Stimulated activated effector memory CD8-positive, alpha-beta T cell treated with anti-CD3 and anti-CD28 coated beads, Interleukin-12 subunit alpha, Interleukin-12 subunit beta, amount 100 ng/mL, for 72 hours (primary cell): Measurements from ENCODE around the gene LGALS7.
"Not testable (repeated sequence)": the region's sequence is repeated elsewhere in the genome, so short reads cannot be mapped to it uniquely, and the experiment has no call there.

Experiments
- ATAC-seq: fragments of 150-1000 bp; cut with Tn5 transposase; 2 replicates; pipeline ENCODE4 v1.10.0; 2021
- DNase-seq, 2 donors: peaks; one replicate each; pipeline ENCODE4 v3.0.0; 2021 to 2022; ENCODE audit warnings: low spot score in 2 of 2
- H3K27ac Mint-ChIP-seq: one replicate; pipeline ENCODE4 v1.8.0; 2022; ENCODE audit warnings: mild to moderate bottlenecking, mixed read lengths
- H3K36me3 Mint-ChIP-seq: one replicate; pipeline ENCODE4 v1.8.0; 2022; ENCODE audit warnings: mild to moderate bottlenecking, mixed read lengths
- H3K4me1 Mint-ChIP-seq: one replicate; pipeline ENCODE4 v1.8.0; 2022; ENCODE audit warnings: mixed read lengths
- H3K4me3 Mint-ChIP-seq: one replicate; pipeline ENCODE4 v1.8.0; 2022; ENCODE audit warnings: mild to moderate bottlenecking, mixed read lengths
- H3K9me3 Mint-ChIP-seq: one replicate; pipeline ENCODE4 v1.8.0; 2022; ENCODE audit warnings: mixed read lengths

LGALS7 gene

GRCh38 chr19:38806371-38806770 is 33.1 kb upstream of the LGALS7 start:
- peaks cover 7% of the 10 kb centered on the region for H3K4me1 Mint-ChIP-seq
- H3K4me3 Mint-ChIP-seq: no peak overlapping the region
- no peak overlapping the region for H3K27ac Mint-ChIP-seq
- H3K9me3 Mint-ChIP-seq: no peaks in the 10 kb centered on the region
- H3K36me3 Mint-ChIP-seq: no peaks in the 10 kb centered on the region
- DNase-seq: no peak
- no peak for ATAC-seq

GRCh38 chr19:38805180-38805579 is 31.9 kb upstream of the LGALS7 start:
- Mint-ChIP-seq H3K9me3 (no peaks in the 10 kb centered on the region), H3K36me3 (no peaks in the 10 kb centered on the region), H3K27ac (peak overlapping the region; percentile 87), H3K4me3 (no peak overlapping the region), H3K4me1 (peaks cover 7% of the 10 kb centered on the region)
- DNase-seq (no peak), ATAC-seq (no peak)

- Mint-ChIP-seq H3K27ac (no peak overlapping the region), H3K9me3 (no peaks in the 10 kb centered on the region), H3K36me3 (no peaks in the 10 kb centered on the region), H3K4me1 (peaks cover 7% of the 10 kb centered on the region), H3K4me3 (no peak overlapping the region)
- no peak for ATAC-seq
- no peak for DNase-seq
Measured at GRCh38 chr19:38803543-38803942, 30.2 kb upstream of the LGALS7 start.

GRCh38 chr19:38801359-38802095 is 28.2 kb upstream of the LGALS7 start:
- Mint-ChIP-seq H3K4me1 (peaks cover 7% of the 10 kb centered on the region), H3K27ac (no peak overlapping the region), H3K36me3 (no peaks in the 10 kb centered on the region), H3K9me3 (no peaks in the 10 kb centered on the region), H3K4me3 (no peak overlapping the region)
- no peak for DNase-seq
- no peak for ATAC-seq

- H3K4me1 Mint-ChIP-seq: peaks cover 7% of the 10 kb centered on the region
- no peaks in the 10 kb centered on the region for H3K36me3 Mint-ChIP-seq
Measured at GRCh38 chr19:38800577-38801347, 27.4 kb upstream of the LGALS7 start.

GRCh38 chr19:38799104-38799503 is 25.8 kb upstream of the LGALS7 start:
- Mint-ChIP-seq H3K27ac (no peak overlapping the region), H3K4me1 (no peaks in the 10 kb centered on the region), H3K9me3 (no peaks in the 10 kb centered on the region), H3K4me3 (no peak overlapping the region), H3K36me3 (no peaks in the 10 kb centered on the region)
- no peak for DNase-seq
- ATAC-seq: no peak

More at GRCh38 chr19:38800577-38801347, 27.4 kb upstream of the LGALS7 start:
- Mint-ChIP-seq H3K9me3 (no peaks in the 10 kb centered on the region), H3K27ac (no peak overlapping the region), H3K4me3 (no peak overlapping the region)
- ATAC-seq (no peak), DNase-seq (no peak)

GRCh38 chr19:38797781-38798180 is 24.5 kb upstream of the LGALS7 start:
- H3K36me3 Mint-ChIP-seq, H3K9me3 Mint-ChIP-seq, ATAC-seq, H3K4me1 Mint-ChIP-seq, H3K4me3 Mint-ChIP-seq, DNase-seq, H3K27ac Mint-ChIP-seq: not testable (repeated sequence)

- ATAC-seq (no peak), DNase-seq (no peak)
- Mint-ChIP-seq H3K4me1 (peaks cover 10% of the 10 kb centered on the region), H3K4me3 (no peak overlapping the region), H3K9me3 (no peaks in the 10 kb centered on the region), H3K36me3 (no peaks in the 10 kb centered on the region), H3K27ac (no peak overlapping the region)
Measured at GRCh38 chr19:38796154-38796553, 22.8 kb upstream of the LGALS7 start.

GRCh38 chr19:38795549-38795948 is 22.2 kb upstream of the LGALS7 start:
- ATAC-seq: no peak
- Mint-ChIP-seq H3K4me1 (peaks cover 10% of the 10 kb centered on the region), H3K9me3 (no peaks in the 10 kb centered on the region)

GRCh38 chr19:38793671-38794070 is 20.4 kb upstream of the LGALS7 start:
- no peak overlapping the region for H3K27ac Mint-ChIP-seq

More at GRCh38 chr19:38795549-38795948, 22.2 kb upstream of the LGALS7 start:
- H3K4me3 Mint-ChIP-seq: no peak overlapping the region
- H3K36me3 Mint-ChIP-seq: no peaks in the 10 kb centered on the region
- H3K27ac Mint-ChIP-seq: no peak overlapping the region
- no peak for DNase-seq

GRCh38 chr19:38793177-38793576 is 19.9 kb upstream of the LGALS7 start:
- Mint-ChIP-seq H3K4me1 (peaks cover 10% of the 10 kb centered on the region), H3K27ac (no peak overlapping the region), H3K4me3 (peak overlapping the region; percentile 43), H3K9me3 (no peaks in the 10 kb centered on the region), H3K36me3 (no peaks in the 10 kb centered on the region)
- DNase-seq (no peak), ATAC-seq (no peak)

More at GRCh38 chr19:38793671-38794070, 20.4 kb upstream of the LGALS7 start:
- Mint-ChIP-seq H3K4me1 (peaks cover 10% of the 10 kb centered on the region), H3K9me3 (no peaks in the 10 kb centered on the region), H3K36me3 (no peaks in the 10 kb centered on the region), H3K4me3 (peak overlapping the region; percentile 43)
- DNase-seq: no peak
- ATAC-seq: no peak

GRCh38 chr19:38792250-38793111 is 19.2 kb upstream of the LGALS7 start:
- H3K27ac Mint-ChIP-seq: no peak overlapping the region
- ATAC-seq (peak; percentile 7), DNase-seq (peak in 1 of 2 donors; percentile 59)
- peak overlapping the region; percentile 43 for H3K4me3 Mint-ChIP-seq
- H3K4me1 Mint-ChIP-seq: peaks cover 10% of the 10 kb centered on the region
- no peaks in the 10 kb centered on the region for H3K9me3 Mint-ChIP-seq
- no peaks in the 10 kb centered on the region for H3K36me3 Mint-ChIP-seq

- not testable (repeated sequence) for H3K4me3 Mint-ChIP-seq
Measured at GRCh38 chr19:38791451-38792064, 18.2 kb upstream of the LGALS7 start.

GRCh38 chr19:38790507-38791403 is 17.4 kb upstream of the LGALS7 start:
- H3K9me3 Mint-ChIP-seq, DNase-seq, ATAC-seq, H3K36me3 Mint-ChIP-seq, H3K27ac Mint-ChIP-seq, H3K4me3 Mint-ChIP-seq, H3K4me1 Mint-ChIP-seq: not testable (repeated sequence)

More at GRCh38 chr19:38791451-38792064, 18.2 kb upstream of the LGALS7 start:
- not testable (repeated sequence) for H3K36me3 Mint-ChIP-seq, H3K27ac Mint-ChIP-seq, H3K4me1 Mint-ChIP-seq, H3K9me3 Mint-ChIP-seq, DNase-seq
- peak; percentile 96 for ATAC-seq
